Ureter (tissue), 1 donor: ENCODE results near the gene SLC12A8. TPM values are rescaled to one million over a fixed set of nuclear protein-coding genes. Genes with fewer than 3 reads are reported as not detected.

ENCODE experiments used
- DNase-seq: peaks from one replicate; pipeline ENCODE4 v3.0.0-alpha.2; 2020; ENCODE audit warnings: low spot score
- total RNA-seq: library from RNA; stranded (reverse); gene quantifications from one replicate; pipeline ENCODE4 v1.2.4, GENCODE V29; 2023
- donor health status: DM: yes; HTN: yes; CAD: no.

Gene SLC12A8
- total RNA-seq, 1 donor from 2014 or later = 6.1 TPM

DNA sequence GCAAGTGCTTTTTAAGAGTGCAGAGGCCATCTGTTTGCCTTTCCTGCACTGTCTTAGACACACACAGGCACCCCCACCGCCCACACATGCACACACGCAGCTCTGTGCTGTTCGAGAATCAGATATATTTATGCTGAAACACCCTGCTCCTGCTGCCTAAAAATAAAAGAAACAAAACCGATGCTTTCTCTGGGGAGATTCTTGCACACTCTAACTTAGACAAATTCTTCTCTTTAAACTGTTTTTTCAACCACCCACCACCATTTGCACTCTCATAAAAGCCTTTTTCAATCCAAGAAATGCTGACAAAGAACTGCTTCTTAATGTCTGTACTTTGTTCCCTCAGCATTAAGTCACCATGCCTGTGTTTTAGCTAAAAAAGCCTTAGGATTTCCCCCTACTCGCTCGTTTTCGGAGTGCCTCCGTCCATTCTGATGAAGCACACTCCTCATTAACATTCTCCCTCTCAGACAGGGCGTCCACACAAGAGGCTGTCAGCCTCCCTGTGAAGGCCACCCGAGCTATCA lies 26.2 kb downstream of the SLC12A8 start:
- DNase-seq = peak; percentile 35

DNA sequence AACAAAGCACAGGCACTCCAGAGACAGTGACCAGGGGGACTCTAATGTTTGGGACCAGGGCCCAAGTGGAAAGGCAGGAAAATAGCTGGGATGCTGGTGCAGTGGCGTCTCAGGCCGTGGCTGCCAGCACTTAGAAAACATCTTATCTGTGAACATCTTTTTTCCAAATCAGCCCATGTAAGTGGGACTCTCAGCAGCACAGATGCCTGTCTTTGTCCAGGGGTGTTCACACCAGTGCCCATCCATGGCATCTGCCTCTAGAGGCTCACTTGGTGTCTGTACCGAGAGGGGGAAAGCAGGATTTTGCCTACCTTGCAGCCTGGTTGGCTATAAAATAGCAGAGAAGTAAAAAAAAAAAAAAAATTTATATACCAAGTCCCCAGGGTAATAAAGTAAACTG lies 26.7 kb downstream of the SLC12A8 start:
- DNase-seq = peak; percentile 27

DNA sequence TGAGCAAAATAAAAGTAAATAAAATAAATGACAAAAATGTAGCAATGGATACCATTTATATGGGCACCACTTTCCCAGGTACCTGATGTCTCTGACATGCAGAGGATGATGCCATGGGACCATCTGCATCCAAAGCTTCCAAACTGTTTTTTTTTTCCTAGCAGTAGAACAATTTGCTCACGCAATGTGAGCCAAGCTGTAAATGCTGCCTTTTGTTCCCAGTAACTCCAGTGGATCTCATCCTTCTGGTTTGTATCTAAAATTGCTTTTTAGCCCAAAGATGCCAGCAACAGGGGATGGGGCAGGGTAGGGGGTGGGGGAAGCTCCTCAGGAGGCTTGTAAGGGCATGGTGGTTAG lies 32.7 kb downstream of the SLC12A8 start:
- no peak for DNase-seq

DNA sequence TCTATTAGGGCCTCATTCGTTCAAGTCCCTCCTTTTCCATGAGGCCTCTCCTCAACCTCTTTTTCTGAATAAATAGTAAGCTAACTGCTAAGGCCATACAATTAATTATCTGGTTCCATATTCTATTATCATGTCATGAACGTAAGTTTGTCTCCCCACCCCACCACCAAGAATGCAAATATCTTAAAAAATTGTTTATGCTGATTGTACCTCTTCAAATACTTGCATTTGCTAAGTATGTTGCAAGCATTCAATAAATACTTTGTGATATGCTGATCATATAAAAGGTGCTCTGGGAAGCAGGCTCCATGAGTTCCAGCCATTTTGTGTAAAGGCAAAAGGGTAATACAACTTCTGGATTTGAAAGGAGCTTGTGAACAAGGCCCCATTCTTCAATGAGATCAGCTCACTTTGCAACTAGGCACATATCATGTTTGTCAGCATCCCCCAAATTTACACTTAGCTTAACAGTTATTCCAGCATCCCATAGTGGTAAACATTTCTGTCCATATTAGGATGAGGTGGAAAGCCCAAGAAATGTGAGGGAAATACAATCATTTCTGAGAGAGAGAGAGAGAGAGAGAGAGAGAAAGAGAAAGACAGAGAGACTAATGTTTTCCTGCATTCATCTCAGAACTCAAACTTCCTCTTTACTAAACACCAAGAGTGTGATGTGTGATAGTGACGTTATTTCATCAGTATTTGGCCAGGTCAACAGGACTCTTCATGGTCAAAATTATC lies 33.2 kb downstream of the SLC12A8 start:
- no peak for DNase-seq

DNA sequence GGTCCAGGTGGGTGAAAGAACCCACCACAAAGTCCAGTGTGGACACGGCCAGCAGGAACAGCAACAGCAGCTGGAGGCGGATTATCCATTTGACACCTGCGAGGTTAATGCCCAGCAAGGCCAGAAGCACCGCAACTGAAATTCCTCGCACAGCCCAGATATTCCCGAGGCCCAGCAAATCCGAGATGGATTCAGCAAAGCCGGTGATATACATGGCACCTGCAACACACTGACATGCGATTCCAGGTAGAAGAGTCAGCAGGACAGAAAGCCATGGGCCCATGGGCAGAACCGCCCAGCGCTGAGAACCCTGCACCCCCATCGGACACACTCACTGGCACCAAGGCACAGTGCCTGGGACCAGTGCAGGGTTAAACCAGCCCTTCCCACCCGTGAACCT lies 34.8 kb downstream of the SLC12A8 start:
- DNase-seq = peak; percentile 31

DNA sequence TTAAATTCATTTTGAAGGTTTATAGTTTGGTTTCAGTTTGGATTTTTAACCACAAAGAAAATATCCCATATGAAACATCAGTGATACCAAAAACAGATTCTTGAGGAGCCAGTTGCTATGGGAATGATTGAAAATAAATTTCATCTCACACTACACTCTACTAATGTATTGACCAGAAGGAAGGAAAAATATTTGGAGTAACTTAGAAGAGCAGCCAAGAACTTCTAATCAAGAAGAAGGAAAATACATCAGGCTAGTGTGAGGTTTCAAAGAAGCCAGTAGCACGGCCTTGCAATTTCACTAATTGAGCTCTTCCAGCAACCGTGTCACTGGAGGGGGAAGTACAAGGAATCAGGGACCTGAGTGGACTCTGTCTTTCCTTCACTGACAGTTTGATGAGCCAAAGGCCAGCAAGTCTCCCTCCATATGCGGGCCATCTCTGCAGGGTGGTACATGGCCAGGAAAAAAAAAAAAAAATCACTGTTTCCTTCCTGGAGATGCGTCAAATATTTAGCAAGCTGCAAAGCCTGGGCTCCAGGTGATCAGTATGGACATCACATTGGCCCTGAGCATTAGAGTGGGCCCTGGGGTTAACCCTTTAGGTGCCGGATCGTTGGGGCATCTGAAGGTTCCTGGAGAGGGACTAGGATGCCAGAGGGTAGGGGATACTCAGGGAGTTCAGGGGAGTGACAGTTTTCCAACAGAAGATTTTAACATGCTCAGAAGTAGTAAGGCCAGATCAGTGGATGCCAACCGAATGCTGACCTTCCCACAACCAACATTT lies 37.1 kb downstream of the SLC12A8 start:
- DNase-seq = peak; percentile 23

DNA sequence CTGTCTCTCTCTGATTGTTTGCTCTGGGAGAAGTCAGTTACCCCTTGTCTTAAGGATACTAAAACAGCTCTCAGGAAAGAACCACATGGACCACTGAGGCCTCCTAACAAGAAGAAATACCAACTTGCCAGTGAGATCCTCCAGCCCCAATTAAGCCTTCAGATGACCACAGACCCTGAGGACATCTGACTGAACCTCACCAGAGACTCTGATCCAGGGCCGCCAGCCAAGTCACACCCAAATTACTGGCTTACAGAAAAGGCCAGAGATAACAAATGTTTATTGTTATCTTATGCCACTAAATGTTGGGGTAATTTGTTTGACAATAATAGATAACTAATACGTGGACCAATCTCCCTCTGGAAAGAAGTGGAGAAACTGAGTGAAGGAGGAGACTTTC lies 40.2 kb downstream of the SLC12A8 start:
- no peak for DNase-seq

DNA sequence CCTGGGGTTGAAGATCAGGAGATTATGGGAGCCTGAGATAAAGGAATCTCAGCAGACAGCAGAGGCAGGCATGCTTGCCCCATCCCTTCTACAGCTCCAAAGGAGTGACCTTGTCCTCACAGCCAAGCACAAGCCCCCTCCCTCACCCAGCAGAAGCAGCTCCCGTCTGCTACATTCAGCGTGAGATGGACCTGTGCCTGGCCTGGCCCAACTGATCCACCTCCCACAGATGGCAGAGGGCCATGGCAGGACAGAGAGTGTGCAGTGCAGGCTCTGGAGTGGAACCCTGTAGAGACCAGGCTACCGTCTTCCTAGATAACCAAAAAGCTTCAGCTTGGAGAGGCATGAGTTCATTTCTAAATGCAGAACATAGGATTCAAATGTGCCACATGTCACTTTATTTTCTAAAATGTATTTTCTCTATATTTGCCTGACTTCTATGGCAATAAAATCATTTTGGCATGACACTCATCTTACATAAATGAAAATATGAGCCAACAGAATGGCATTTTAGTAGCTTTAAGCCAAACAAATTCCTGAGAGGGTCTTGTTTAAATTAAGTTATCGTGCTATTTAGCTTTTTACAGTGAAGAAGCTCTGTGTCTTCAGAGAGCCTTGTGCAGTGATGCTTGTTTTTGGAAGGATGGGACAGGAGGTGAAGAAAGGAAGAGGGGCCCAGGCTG lies 43.7 kb downstream of the SLC12A8 start:
- no peak for DNase-seq

DNA sequence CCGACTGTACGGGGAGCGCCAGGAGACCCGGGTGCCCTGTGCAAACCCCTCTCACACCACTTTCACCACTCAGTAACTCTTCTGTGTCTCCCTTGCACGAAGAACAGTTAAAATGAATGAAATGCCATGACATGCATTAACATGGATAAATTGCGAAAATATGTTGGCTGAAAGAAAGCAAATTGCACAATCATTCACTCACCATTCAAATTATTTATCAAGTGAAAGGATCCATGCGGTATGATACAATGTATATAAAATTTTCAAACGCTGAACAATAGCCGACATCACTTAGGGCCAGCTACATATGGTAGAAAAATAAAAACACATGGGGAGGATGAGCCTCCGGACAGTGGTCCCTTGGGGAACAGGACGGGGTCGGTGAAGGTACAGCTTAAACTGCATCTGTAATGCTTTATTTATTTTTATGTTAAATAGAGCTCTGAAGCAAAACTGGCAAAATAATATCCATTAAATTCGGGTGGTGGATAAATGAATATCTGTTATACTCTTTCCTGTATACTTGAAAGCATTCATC lies 45.9 kb downstream of the SLC12A8 start:
- DNase-seq = no peak

DNA sequence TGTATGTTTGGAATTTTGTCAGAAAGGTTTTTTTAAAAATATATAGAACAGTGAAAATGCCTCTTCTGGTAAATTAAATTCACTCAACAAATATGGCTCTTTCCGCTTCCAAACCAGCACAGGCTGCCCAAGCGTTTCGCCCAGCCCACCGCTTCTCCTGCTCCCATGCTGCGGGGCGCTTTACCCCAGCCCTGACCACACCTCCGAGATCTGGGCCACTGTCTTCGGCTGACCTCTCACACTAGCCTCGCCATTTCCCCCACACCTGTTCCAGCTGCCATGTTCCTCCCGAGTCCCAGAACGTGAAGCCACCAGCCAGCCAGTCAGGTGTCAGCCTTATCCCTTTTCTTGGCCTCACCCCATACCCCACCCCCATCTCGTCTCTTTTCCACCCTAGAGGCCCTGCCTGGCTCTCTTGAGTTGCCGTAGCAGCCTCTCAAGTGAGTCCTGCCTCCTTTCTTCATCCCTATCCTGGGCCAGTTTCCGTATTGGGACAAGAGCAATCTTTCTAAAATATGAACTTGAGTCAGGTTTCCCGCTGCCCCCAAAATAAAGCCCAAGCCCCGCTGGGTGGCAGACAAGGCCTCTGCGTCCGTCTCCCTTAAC lies 46.5 kb downstream of the SLC12A8 start:
- DNase-seq = no peak

DNA sequence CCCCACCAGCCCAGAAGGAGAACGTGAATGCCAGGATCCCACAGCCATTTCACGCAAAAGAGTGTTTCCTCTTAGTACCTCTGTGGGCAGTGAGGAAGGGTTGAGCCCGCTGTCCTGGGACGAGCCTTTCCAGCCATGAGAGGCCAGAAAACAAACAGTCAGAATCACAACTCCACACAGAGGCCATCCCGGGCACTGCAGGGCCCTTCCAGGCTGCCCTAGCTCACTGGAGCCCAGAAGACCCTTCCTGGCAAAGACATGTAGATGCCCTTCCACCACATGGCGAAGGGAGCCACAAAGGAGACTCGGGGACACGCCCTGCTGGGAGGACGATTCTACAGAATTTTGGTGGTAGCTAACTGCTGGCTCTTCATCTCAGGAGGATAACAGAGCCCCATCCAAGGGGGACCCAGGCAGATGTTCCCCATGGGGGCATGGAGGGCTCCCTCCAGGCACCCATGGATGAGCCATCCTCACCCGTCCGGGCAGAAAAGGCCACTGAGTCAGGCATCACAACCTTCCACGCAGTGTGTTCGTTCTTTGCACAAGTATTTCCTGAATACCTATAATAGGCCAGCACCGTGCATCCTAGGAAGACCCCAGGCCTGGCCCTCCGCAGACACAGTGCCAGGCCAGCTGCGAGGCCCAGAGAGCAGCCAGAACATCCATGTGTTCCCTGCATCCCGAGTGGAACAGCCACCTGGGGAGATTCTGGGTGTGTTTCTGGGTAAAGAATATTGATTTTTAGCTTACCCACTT lies 47.2 kb downstream of the SLC12A8 start:
- no peak for DNase-seq

DNA sequence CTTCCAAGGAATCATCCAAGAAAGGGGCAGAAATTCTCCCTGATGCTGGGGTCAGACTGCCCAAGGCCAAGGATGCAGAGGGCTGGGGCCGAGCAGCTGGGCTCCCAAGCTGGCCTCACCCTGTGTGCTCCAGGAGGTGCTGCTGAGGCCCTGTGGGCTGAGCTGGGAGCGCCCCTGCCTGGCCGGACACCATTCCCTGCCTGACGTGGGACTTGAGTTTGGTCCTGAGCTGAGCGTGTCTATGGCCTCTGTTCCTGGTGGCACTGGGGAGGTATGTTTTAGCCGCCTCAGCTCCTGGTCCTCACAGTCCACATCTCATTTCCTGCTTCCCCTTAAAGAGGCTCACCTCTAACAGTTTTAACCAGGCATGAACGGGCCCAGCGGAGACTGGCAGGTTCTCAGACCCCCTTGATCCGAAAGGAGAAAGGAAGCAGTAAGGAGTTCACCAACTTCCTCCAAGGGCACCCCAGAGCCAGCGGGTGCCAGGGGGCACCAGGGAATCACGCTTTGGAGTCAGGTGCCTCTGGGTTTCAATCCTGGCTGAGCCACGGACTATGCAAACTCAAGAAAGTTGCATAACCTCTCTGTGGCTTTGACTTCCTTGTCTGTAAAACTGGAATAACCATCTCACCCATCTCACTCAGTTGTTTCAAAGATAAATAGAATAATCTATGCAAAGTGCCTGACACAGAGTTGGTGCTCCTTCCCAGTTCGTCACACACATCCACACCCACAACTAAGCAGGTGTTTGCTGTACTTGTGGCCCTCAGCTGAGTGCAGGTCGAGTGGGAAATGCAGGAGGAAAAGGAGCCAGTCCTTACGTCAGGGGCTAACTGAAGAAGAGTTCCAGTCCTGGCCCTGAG lies 48.6 kb downstream of the SLC12A8 start:
- no peak for DNase-seq

DNA sequence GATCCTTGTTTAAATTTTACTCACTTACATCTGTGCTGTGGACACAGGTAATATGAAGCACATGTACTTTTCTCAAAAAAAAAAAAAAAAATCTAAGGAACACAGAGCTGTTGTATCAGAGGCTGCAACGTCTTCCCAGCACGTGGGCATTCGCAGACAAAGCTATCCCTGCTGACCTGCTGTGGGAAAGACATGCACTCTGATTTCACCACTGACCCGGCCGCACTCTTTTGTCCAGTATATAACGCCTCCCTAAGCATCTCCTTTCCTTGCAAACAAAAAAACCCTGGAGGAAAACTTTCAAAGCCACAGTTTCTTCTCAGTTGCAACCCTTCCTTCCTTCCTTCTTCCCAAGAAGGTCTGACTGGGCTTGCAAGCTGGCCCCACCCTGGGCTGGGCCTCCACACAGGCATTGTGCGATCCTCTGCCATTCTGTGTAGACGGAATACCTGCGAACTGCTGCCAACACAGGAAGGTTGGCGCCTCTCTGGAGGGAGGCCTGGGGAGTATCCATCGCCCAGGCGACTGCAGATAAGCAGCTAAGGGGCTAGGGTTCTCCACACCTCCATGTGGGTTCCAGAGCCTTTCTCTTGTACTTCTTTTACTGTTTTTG lies 50.8 kb downstream of the SLC12A8 start:
- DNase-seq = no peak

DNA sequence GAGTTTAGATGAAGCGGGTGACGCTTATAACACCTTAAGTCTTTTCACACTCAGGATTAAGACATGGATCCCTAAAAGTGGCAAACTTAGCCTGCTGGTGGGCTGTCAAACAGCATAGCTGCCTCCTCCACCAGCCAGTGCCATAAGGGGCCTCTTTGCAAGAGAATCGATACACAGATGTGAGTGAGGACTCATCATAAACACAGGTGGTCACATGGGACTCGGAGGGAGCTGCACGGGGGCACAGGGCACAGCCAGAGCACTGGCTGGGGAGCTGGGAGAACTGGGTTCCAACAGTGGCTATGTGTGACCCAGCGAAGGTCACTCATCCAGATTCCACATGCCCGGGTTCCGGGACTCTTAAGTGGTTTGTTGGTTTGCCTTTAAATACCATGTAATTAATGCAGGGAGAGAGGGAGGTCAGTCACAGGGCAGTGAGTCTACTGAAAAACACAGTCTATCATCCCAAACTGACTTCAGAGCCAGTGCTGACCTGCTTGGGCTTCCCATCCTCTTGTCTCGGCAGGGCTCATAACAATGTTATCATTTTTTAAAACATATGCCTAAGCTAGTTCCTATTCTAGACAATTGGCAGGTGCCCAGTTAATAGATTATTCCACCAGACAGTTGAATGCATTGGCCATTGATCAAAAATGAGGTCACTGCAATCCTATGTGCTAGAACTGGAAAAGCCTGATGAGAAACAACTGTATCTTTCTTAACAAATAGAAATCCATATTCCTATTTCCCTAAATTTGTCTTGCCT lies 51.8 kb downstream of the SLC12A8 start:
- DNase-seq = no peak

DNA sequence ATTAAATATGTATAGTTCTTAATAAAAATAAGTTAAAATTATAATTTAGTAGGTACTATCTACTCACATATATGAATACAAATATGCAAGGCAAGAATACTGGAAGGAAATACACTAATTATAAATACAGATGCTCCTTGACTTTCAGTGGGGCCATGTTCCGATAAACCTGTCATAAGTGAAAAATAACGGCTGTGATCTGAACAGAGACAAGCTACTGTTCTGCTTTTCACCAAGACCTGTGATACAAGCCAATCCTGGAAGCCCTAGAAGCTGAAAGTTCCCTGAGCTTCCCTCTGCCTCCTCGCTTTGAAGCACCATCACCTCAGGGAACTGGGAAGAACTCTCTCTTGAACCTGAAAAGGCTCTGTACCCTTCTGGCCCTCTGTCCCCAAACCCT lies 55.4 kb downstream of the SLC12A8 start:
- no peak for DNase-seq

DNA sequence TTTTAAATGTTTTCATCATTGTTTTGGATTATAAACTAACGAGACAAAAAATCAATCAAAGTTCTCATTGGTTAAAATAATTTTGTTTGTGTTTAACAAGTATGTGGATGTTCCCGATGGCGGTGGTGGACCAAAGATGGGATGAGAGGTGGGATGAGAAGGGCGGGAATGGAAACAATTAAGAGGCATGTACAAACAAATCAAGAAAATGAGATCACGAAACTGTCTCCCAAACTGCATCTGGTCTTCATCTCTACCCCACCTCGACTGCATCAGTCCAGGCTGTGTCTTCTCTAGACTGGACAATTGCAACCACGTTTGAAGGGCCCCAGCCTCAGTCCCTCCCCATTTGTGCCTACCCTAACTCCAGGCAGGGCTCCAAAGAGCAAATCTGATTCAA lies 56.1 kb downstream of the SLC12A8 start:
- no peak for DNase-seq

DNA sequence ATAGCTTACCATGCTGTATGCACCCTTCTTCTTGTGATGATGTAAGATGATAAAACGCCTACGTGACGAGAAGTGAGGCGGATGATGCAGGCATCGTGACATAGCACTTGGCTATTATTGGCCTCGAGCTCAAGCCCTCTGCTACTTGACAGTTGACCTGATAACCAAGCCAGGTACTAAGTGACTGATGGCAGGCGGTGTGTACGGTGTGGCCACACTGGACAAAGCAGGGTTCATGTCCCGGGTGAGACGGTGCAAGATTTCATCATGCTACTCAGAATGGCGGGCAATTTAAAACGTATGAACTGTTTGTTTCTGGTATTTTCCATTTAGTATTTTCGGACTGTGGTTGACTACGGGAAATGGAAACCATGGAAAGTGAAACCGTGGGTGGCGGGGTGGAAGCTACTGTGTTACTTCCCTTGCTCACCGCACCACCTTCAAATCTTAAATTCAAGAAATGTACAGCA lies 57.7 kb downstream of the SLC12A8 start:
- DNase-seq = no peak

DNA sequence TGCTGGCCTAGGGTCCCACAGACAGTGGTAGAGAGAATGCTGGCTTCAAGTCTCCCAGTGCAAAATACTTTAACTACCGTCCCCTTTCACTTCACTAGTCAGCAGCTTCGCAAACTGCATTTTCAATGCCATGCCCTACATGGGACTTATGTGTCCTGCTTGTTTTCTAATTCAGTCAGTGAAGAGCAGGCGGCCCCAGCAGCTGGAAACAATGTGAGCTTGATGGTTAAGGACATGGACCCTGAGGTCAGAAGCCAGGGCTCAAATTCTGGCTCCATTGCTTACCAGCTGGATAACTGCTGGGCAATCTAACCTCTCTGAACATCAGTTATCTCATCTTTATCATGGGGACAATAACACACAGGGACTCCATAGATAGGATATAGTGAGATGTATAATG lies 58.4 kb downstream of the SLC12A8 start:
- DNase-seq = no peak

DNA sequence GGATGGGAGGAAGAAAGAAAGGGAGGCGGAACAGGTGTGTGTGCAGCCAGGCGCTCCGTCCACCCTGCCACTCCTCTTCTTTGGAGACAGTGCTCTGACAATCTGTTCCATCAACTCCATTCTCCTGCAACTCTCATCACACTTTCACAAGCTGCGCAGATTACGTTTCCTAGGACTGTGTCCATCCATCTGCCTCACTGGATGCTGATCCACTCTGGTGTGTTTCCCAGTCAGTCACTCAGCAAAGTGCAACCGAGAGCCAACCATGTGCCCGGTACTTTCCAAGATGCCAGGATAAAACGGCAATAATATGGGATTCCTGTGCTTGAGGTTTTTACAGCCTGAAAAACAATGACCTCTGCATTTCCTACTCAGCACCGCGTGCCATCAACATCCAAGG lies 59.6 kb downstream of the SLC12A8 start:
- DNase-seq = no peak
